HepG2 (cell line): ENCODE measurements around the gene IGFBP7. TPM values are rescaled to one million over a fixed set of nuclear protein-coding genes. Genes with fewer than 3 reads are reported as not detected.

Source experiments
- ATAC-seq: fragments of 200-7000 bp; cut with Tn5 transposase; 3 replicates; pipeline ENCODE4 v1.9.1; 2020; ENCODE audit warnings: mild to moderate bottlenecking, moderate library complexity
- BruUV-seq: library from RNA; stranded (reverse); fragments of 400-500 nt; replicated peaks from 2 replicates; lab custom pipeline; 2021; lab: Mats Ljungman, UMichigan
- CTCF ChIA-PET: fragments of 300-600 bp; formaldehyde crosslinking; extraction: SDS; loops from one replicate; lab custom pipeline; 2021; ENCODE audit warnings: low total read pairs, inconsistent platforms, low intra/inter-chr PET ratio; lab: Yijun Ruan, JAX
- POLR2A ChIA-PET: fragments of 350-600 bp; sonication (Branson Sonifier 250); formaldehyde crosslinking; loops from one replicate; lab custom pipeline; 2020; ENCODE audit warnings: antibody characterized with exemption, inconsistent platforms; lab: Yijun Ruan, JAX
- DNase-seq: peaks from one replicate; pipeline ENCODE4 v3.0.0-alpha.2; 2015; ENCODE audit warnings: low spot score
- FAIRE-seq: peaks from 3 replicates; lab custom pipeline; 2011; peaks lifted over from hg19 to GRCh38; lab: Jason Lieb, UNC
- H2AFZ ChIP-seq: one replicate; pipeline ENCODE4 v1.6.1; 2011; ENCODE audit warnings: low read length, inconsistent platforms
- H3K27ac ChIP-seq: fragments of 300-600 bp; 3 replicates; pipeline ENCODE4 v1.8.0; 2011; ENCODE audit warnings: mixed run types, mild to moderate bottlenecking, mixed read lengths, low read length, inconsistent platforms; ENCODE audit not compliant: insufficient read depth; ENCODE audit errors: extremely low read length
- H3K27me3 ChIP-seq, 2 experiments: fragments of 200-600 bp in 1 of 2; 2 replicates in 1 of 2; 3 replicates in 1 of 2; pipeline versions ENCODE4 v1.6.0 to v1.8.0; 2011; ENCODE audit warnings: low read length in 2 of 2, mild to moderate bottlenecking in 2 of 2, moderate library complexity in 2 of 2, inconsistent platforms in 1 of 2; ENCODE audit not compliant: insufficient read depth in 2 of 2, control insufficient read depth in 1 of 2
- H3K36me3 ChIP-seq, 2 experiments: fragments of 200-600 bp in 1 of 2; replicated peaks in 1 of 2; 2 replicates in 1 of 2; 3 replicates in 1 of 2; pipeline versions ENCODE4 v1.5.1 to v1.8.0; 2011; ENCODE audit warnings: low read length in 2 of 2, inconsistent platforms in 1 of 2; ENCODE audit not compliant: insufficient read depth in 2 of 2, control insufficient read depth in 1 of 2
- H3K4me1 ChIP-seq: 2 replicates; pipeline ENCODE4 v1.5.1; 2012; ENCODE audit warnings: low read length, inconsistent platforms; ENCODE audit not compliant: insufficient read depth
- H3K4me2 ChIP-seq: 2 replicates; pipeline ENCODE4 v1.6.0; 2011; ENCODE audit warnings: low read depth, low read length, inconsistent platforms
- H3K4me3 ChIP-seq, 3 experiments: fragments of 200-600 bp in 1 of 3; sonication (generic), shearing (Covaris generic) in 1 of 3; replicated peaks in 1 of 3; 2 replicates each; pipeline ENCODE4 v1.5.1; 2011 to 2016; ENCODE audit warnings: low read length in 3 of 3, inconsistent platforms in 2 of 3, low read depth in 2 of 3, mild to moderate bottlenecking in 2 of 3, control low read depth in 1 of 3, mixed read lengths in 1 of 3; ENCODE audit not compliant: insufficient read depth in 1 of 3
- H3K79me2 ChIP-seq: one replicate; pipeline ENCODE4 v1.6.1; 2011; ENCODE audit warnings: low read length, inconsistent platforms; ENCODE audit not compliant: insufficient read depth
- H3K9ac ChIP-seq: 2 replicates; pipeline ENCODE4 v1.6.0; 2011; ENCODE audit warnings: mild to moderate bottlenecking, low read depth, low read length, inconsistent platforms; ENCODE audit not compliant: insufficient read depth
- H3K9me3 ChIP-seq: 2 replicates; pipeline ENCODE4 v1.5.1; 2012; ENCODE audit warnings: mild to moderate bottlenecking, low read length
- H4K20me1 ChIP-seq: 2 replicates; pipeline ENCODE4 v1.6.0; 2011; ENCODE audit warnings: inconsistent platforms, mild to moderate bottlenecking, low read length, moderate library complexity; ENCODE audit not compliant: insufficient read depth
- CBFB ChIP-seq: sonication (generic); formaldehyde crosslinking; IDR thresholded peaks from 2 replicates; pipeline ENCODE4 v1.4.0; 2020; ENCODE audit warnings: missing genetic modification reagents
- HNF1B ChIP-seq: sonication (generic); formaldehyde crosslinking; IDR thresholded peaks from 2 replicates; pipeline ENCODE4 v1.5.1; 2020; ENCODE audit warnings: mild to moderate bottlenecking, moderate library complexity, missing genetic modification reagents
- IRF1 ChIP-seq: sonication (generic); formaldehyde crosslinking; IDR thresholded peaks from 2 replicates; pipeline ENCODE4 v1.4.0; 2020; ENCODE audit warnings: low read depth, mild to moderate bottlenecking, missing genetic modification reagents
- MATR3 ChIP-seq: sonication (generic); formaldehyde crosslinking; IDR thresholded peaks from 2 replicates; pipeline ENCODE4 v1.4.0; 2020; ENCODE audit warnings: missing genetic modification reagents
- MTA1 ChIP-seq: sonication (generic); formaldehyde crosslinking; IDR thresholded peaks from 2 replicates; pipeline ENCODE4 v1.4.0; 2020; ENCODE audit warnings: missing genetic modification reagents, mild to moderate bottlenecking, borderline replicate concordance
- PHB2 ChIP-seq: fragments of 450-650 bp; IDR thresholded peaks from 2 replicates; pipeline ENCODE4 v1.6.1; 2018; ENCODE audit not compliant: partially characterized antibody
- RAD51 ChIP-seq: fragments of 450-650 bp; IDR thresholded peaks from 2 replicates; pipeline ENCODE4 v1.6.1; 2016; ENCODE audit warnings: borderline replicate concordance
- RBFOX2 ChIP-seq: fragments of 200-400 bp; formaldehyde crosslinking; IDR thresholded peaks from 2 replicates; pipeline ENCODE4 v1.6.1; 2017; ENCODE audit warnings: low read depth, mild to moderate bottlenecking, low read length
- TCF7 ChIP-seq: sonication (generic); IDR thresholded peaks from 2 replicates; pipeline ENCODE4 v1.6.1; 2016; ENCODE audit warnings: antibody characterized with exemption, low read depth
- ZMAT3 ChIP-seq: sonication (generic); formaldehyde crosslinking; conservative IDR thresholded peaks from 2 replicates; pipeline ENCODE4 v1.7.0; 2021; ENCODE audit warnings: missing genetic modification reagents
- ZNF10 ChIP-seq: sonication (generic); formaldehyde crosslinking; IDR thresholded peaks from 2 replicates; pipeline ENCODE4 v1.4.0; 2020; ENCODE audit warnings: mild to moderate bottlenecking, low read depth, missing genetic modification reagents, borderline replicate concordance
- ZNF331 ChIP-seq: sonication (generic); formaldehyde crosslinking; IDR thresholded peaks from 2 replicates; pipeline ENCODE4 v1.4.0; 2020; ENCODE audit warnings: missing genetic modification reagents
- ZNF577 ChIP-seq: sonication (generic); formaldehyde crosslinking; IDR thresholded peaks from 2 replicates; pipeline ENCODE4 v1.4.0; 2020; ENCODE audit warnings: mild to moderate bottlenecking, low read depth, missing genetic modification reagents, borderline replicate concordance
- ZNF615 ChIP-seq: sonication (generic); formaldehyde crosslinking; IDR thresholded peaks from 2 replicates; pipeline ENCODE4 v1.5.0; 2020; ENCODE audit warnings: mild to moderate bottlenecking, missing genetic modification reagents, borderline replicate concordance
- WGBS: methylation state at CpG from one replicate; pipeline ENCODE4 v1.1.6; 2017; ENCODE audit warnings: low lambda C conversion rate; 5-methylcytosine and 5-hydroxymethylcytosine counted together
- in situ Hi-C: cut with HindIII; loops from 2 replicates; pipeline ENCODE4 v1.10.0; 2017; ENCODE audit warnings: low pct_unique_long_range_greater_than_20kb; ENCODE audit not compliant: extremely low pct_ligation_motif_present
- intact Hi-C: fragments of 100-400 bp; cut with micrococcal nuclease; formaldehyde crosslinking; loops from one replicate; pipeline ENCODE4 v1.10.0; 2022; ENCODE audit not compliant: unreplicated experiment
- polyA plus RNA-seq, 8 experiments: library from polyadenylated mRNA; depleted of rRNA in 3 of 8; stranded (reverse) in 7 of 8; unstranded in 1 of 8; fragments of >200 nt; fragmentation: Illumina TruSeq in 4 of 8; extraction: Trizol in 4 of 8; gene quantifications; 2 replicates each; pipeline versions ENCODE4 v1.2.1 to v1.2.3, GENCODE V29; 2011 to 2016; ENCODE audit warnings: low read depth in 4 of 8, missing spikeins in 1 of 8, mixed read lengths in 1 of 8; ENCODE audit not compliant: insufficient read depth in 1 of 8
- total RNA-seq, 5 experiments: library from RNA; depleted of rRNA; stranded (reverse); fragments of >200 nt; fragmentation: Illumina TruSeq; extraction: Trizol; gene quantifications; 2 replicates each; pipeline ENCODE4 v1.2.3, GENCODE V29; 2016; ENCODE audit warnings: low read depth in 1 of 5

Gene IGFBP7
- total and polyA plus RNA-seq, 2 of the 13 experiments (the other 11 are each of a cell fraction or from before 2014, with no cell fraction given) = 1.1 to 1.3 TPM

GRCh38 chr4:57104706-57105560, 5.3 kb downstream of the IGFBP7 start:
- Histone ChIP-seq H3K4me1 (peaks cover 18% of the 10 kb centered on the region), H3K9ac (no peak overlapping the region)
- CTCF ChIA-PET = no interaction called here
- no peak for DNase-seq
- intact Hi-C loops = no loop called here
- TF ChIP-seq MATR3 (no peak), ZMAT3 (no peak), ZNF331 (CRISPR knock-in tag) (no peak), ZNF577 (no peak), RBFOX2 (no peak)
- TF ChIP-seq, all 625 proteins: peak for 0
- Histone ChIP-seq H3K9me3 (no peaks in the 10 kb centered on the region), H3K27me3 (peaks cover 0 to 13% of the 10 kb centered on the region in 2 experiments; a peak in 1 of 5 replicates), H3K79me2 (no peaks in the 10 kb centered on the region), H3K4me3 (no peak overlapping the region), H2AFZ (no peak overlapping the region), H3K27ac (no peak overlapping the region), H3K4me2 (no peak overlapping the region), H4K20me1 (no peaks in the 10 kb centered on the region), H3K36me3 (no peaks in the 10 kb centered on the region)
- no peak for ATAC-seq
- FAIRE-seq = no peak
- POLR2A ChIA-PET = no interaction called here
- in situ Hi-C loops = no loop called here
- BruUV-seq = no TSS peak
- WGBS = 15% methylated on average over 4 of the region's 4 CpGs

- no peak for TF ChIP-seq IRF1 (CRISPR knock-in tag)
- TF ChIP-seq HNF1B (CRISPR knock-in tag) = no peak
- TF ChIP-seq ZNF615 (CRISPR knock-in tag) = no peak
- TF ChIP-seq CBFB (CRISPR knock-in tag) = no peak
- no peak for TF ChIP-seq RAD51
- TF ChIP-seq TCF7 = no peak
- TF ChIP-seq ZNF10 = no peak
- TF ChIP-seq PHB2 = no peak
- no peak for TF ChIP-seq MTA1 (CRISPR knock-in tag)
- TF ChIP-seq, all 625 proteins: peak for 0
- Histone ChIP-seq H3K9ac (no peak overlapping the region), H4K20me1 (no peaks in the 10 kb centered on the region), H3K4me2 (no peak overlapping the region), H3K9me3 (no peaks in the 10 kb centered on the region), H3K27me3 (no peaks in the 10 kb centered on the region; a peak in 1 of 5 replicates), H3K79me2 (no peaks in the 10 kb centered on the region), H3K36me3 (no peaks in the 10 kb centered on the region), H2AFZ (no peak overlapping the region), H3K27ac (no peak overlapping the region), H3K4me3 (no peak overlapping the region), H3K4me1 (peaks cover 36% of the 10 kb centered on the region)
- POLR2A ChIA-PET = interaction anchor here (2.1 kb wide), 1 partner anchor 22 kb away, joined by 5 read pairs; no protein-coding TSS in a partner anchor
- in situ Hi-C loops (no loop called here), intact Hi-C loops (no loop called here)
- WGBS = 90% methylated on average over 4 of the region's 4 CpGs
- CTCF ChIA-PET = no interaction called here
- ATAC-seq = no peak
- no peak for DNase-seq
- no TSS peak for BruUV-seq
- no peak for FAIRE-seq
Measured at GRCh38 chr4:57103051-57103450, 7.1 kb downstream of the IGFBP7 start.
